SW 1271 (cell line): Measurements from ENCODE around the gene METTL26.

Experiments used
- DNase-seq, 2 experiments: peaks; one replicate each; lab custom pipeline; 2025; lab: John Stamatoyannopoulos, UW

Gene METTL26

GRCh38 chr16:638034-638543, 2.0 kb upstream of the METTL26 start:
- DNase-seq: no peak

GRCh38 chr16:637081-638018, 1.2 kb upstream of the METTL26 start:
- DNase-seq: no peak

- DNase-seq: no peak
These were observed 416 bp downstream of the METTL26 start for GRCh38 chr16:635573-636205.

- DNase-seq: no peak
These were observed 1.1 kb downstream of the METTL26 start for GRCh38 chr16:634996-635395.

- no peak for DNase-seq
These were observed 1.9 kb downstream of the METTL26 start for GRCh38 chr16:634051-634670.

- no peak for DNase-seq
These were observed 2.6 kb downstream of the METTL26 start for GRCh38 chr16:633336-634050.

GRCh38 chr16:632486-633335, 3.4 kb downstream of the METTL26 start:
- no peak for DNase-seq

GRCh38 chr16:631808-632358, 4.2 kb downstream of the METTL26 start:
- no peak for DNase-seq

GRCh38 chr16:630815-631405, 5.2 kb downstream of the METTL26 start, which contains the start of gene WFIKKN1:
TSS of gene WFIKKN1 (plus strand) at chr16:630985. CDS start at chr16:631254, 269 bp downstream.
- DNase-seq: no peak

GRCh38 chr16:630249-630814, 5.8 kb downstream of the METTL26 start:
- no peak for DNase-seq

- DNase-seq: no peak
These were observed 6.3 kb downstream of the METTL26 start for GRCh38 chr16:629833-630248.

- no peak for DNase-seq
These were observed 6.8 kb downstream of the METTL26 start for GRCh38 chr16:629185-629832.

- DNase-seq: no peak
These were observed 7.6 kb downstream of the METTL26 start for GRCh38 chr16:628321-629061.

- no peak for DNase-seq
These were observed 8.5 kb downstream of the METTL26 start for GRCh38 chr16:627454-628239.

GRCh38 chr16:626787-627453, 9.2 kb downstream of the METTL26 start:
- DNase-seq: peak in 1 of 2 experiments; percentile 30

- DNase-seq: no peak
These were observed 9.9 kb downstream of the METTL26 start for GRCh38 chr16:625977-626765.
